H9 (cell line): Measurements from ENCODE around the gene CERK. TPM values are rescaled to one million over a fixed set of nuclear protein-coding genes. Genes with fewer than 3 reads are reported as not detected.

Experiments
- DNase-seq: peaks from one replicate; pipeline ENCODE4 v3.0.0-alpha.2; 2017
- H2AFZ ChIP-seq: one replicate; pipeline ENCODE4 v1.6.1; 2013; ENCODE audit warnings: mild to moderate bottlenecking, low read length, control low read depth, moderate library complexity
- H2AK5ac ChIP-seq: 2 replicates; pipeline ENCODE4 v1.6.1; 2013; ENCODE audit warnings: low read length, control low read depth, mixed read lengths; ENCODE audit not compliant: insufficient read length
- H2BK120ac ChIP-seq: one replicate; pipeline ENCODE4 v1.6.1; 2013; ENCODE audit warnings: low read depth, mild to moderate bottlenecking, low read length, control low read depth, inconsistent platforms; ENCODE audit not compliant: poor library complexity, severe bottlenecking
- H2BK12ac ChIP-seq: 2 replicates; pipeline ENCODE4 v1.6.1; 2013; ENCODE audit warnings: low read length, control low read depth, mixed read lengths, low read depth; ENCODE audit not compliant: insufficient read length
- H2BK15ac ChIP-seq: 2 replicates; pipeline ENCODE4 v1.6.1; 2013; ENCODE audit warnings: low read depth, low read length, control low read depth
- H2BK20ac ChIP-seq: one replicate; pipeline ENCODE4 v1.6.1; 2013; ENCODE audit warnings: low read depth, mild to moderate bottlenecking, low read length, control low read depth, inconsistent platforms; ENCODE audit not compliant: poor library complexity, severe bottlenecking
- H2BK5ac ChIP-seq: 2 replicates; pipeline ENCODE4 v1.6.1; 2013; ENCODE audit warnings: low read length, control low read depth, mixed read lengths; ENCODE audit not compliant: insufficient read length
- H3K14ac ChIP-seq: 2 replicates; pipeline ENCODE4 v1.6.1; 2013; ENCODE audit warnings: low read length, control low read depth; ENCODE audit not compliant: insufficient read depth
- H3K18ac ChIP-seq: 2 replicates; pipeline ENCODE4 v1.6.1; 2013; ENCODE audit warnings: low read depth, mild to moderate bottlenecking, mixed read lengths, low read length, control low read depth; ENCODE audit not compliant: insufficient read length
- H3K23ac ChIP-seq: 2 replicates; pipeline ENCODE4 v1.6.1; 2013; ENCODE audit warnings: low read length, control low read depth, mixed read lengths, low read depth; ENCODE audit not compliant: insufficient read length
- H3K23me2 ChIP-seq: 2 replicates; pipeline ENCODE4 v1.6.1; 2013; ENCODE audit warnings: low read depth, mild to moderate bottlenecking, mixed read lengths, low read length, control low read depth; ENCODE audit not compliant: insufficient read length, poor library complexity, severe bottlenecking
- H3K27ac ChIP-seq: 2 replicates; pipeline ENCODE4 v1.5.1; 2013; ENCODE audit warnings: low read length, control low read depth, mixed read lengths, low read depth; ENCODE audit not compliant: insufficient read length
- H3K27me3 ChIP-seq: 2 replicates; pipeline ENCODE4 v1.6.1; 2013; ENCODE audit warnings: low read length, control low read depth, inconsistent platforms; ENCODE audit not compliant: insufficient read depth
- H3K4ac ChIP-seq: 2 replicates; pipeline ENCODE4 v1.6.1; 2013; ENCODE audit warnings: low read depth, mild to moderate bottlenecking, control low read depth, inconsistent platforms, low read length, moderate library complexity
- H3K4me1 ChIP-seq: 2 replicates; pipeline ENCODE4 v1.6.1; 2013; ENCODE audit warnings: low read length, control low read depth, inconsistent platforms; ENCODE audit not compliant: insufficient read depth
- H3K4me2 ChIP-seq: 2 replicates; pipeline ENCODE4 v1.6.1; 2013; ENCODE audit warnings: low read length, control low read depth, mixed read lengths; ENCODE audit not compliant: insufficient read length, insufficient read depth
- H3K56ac ChIP-seq: 2 replicates; pipeline ENCODE4 v1.6.1; 2013; ENCODE audit warnings: low read depth, mild to moderate bottlenecking, mixed read lengths, low read length, control low read depth; ENCODE audit not compliant: insufficient read length
- H3K79me1 ChIP-seq: 2 replicates; pipeline ENCODE4 v1.6.1; 2013; ENCODE audit warnings: low read depth, mild to moderate bottlenecking, moderate library complexity, low read length, control low read depth, inconsistent platforms; ENCODE audit not compliant: insufficient read depth, poor library complexity, severe bottlenecking
- H3K79me2 ChIP-seq: 2 replicates; pipeline ENCODE4 v1.6.1; 2013; ENCODE audit warnings: low read length, control low read depth, inconsistent platforms; ENCODE audit not compliant: insufficient read depth
- H3K9ac ChIP-seq: 2 replicates; pipeline ENCODE4 v1.6.1; 2013; ENCODE audit warnings: low read length, control low read depth, mixed read lengths; ENCODE audit not compliant: insufficient read length; ENCODE audit errors: extremely low read depth
- H3K9me3 ChIP-seq: one replicate; pipeline ENCODE4 v1.6.1; 2013; ENCODE audit warnings: low read depth, low read length, inconsistent platforms; ENCODE audit not compliant: control insufficient read depth
- H3T11ph ChIP-seq: one replicate; pipeline ENCODE4 v1.6.1; 2013; ENCODE audit warnings: mild to moderate bottlenecking, low read length, control low read depth, inconsistent platforms
- H4K20me1 ChIP-seq: one replicate; pipeline ENCODE4 v1.6.1; 2013; ENCODE audit not compliant: control insufficient read depth, insufficient read length, insufficient read depth
- H4K5ac ChIP-seq: 2 replicates; pipeline ENCODE4 v1.6.1; 2013; ENCODE audit warnings: low read depth, mild to moderate bottlenecking, mixed read lengths, low read length, control low read depth; ENCODE audit not compliant: insufficient read length
- H4K8ac ChIP-seq: replicated peaks from 2 replicates; pipeline ENCODE4 v1.6.1; 2013; ENCODE audit warnings: low read length, control low read depth, mixed read lengths, low read depth; ENCODE audit not compliant: insufficient read length
- H4K91ac ChIP-seq: 2 replicates; pipeline ENCODE4 v1.6.1; 2013; ENCODE audit warnings: low read depth, mild to moderate bottlenecking, moderate library complexity, mixed read lengths, low read length, control low read depth; ENCODE audit not compliant: insufficient read length
- H3K27ac Mint-ChIP-seq, 3 experiments: 2 replicates in 2 of 3; 3 replicates in 1 of 3; pipeline ENCODE4 v1.8.0; 2020 to 2021; ENCODE audit warnings: mixed read lengths in 3 of 3, mild to moderate bottlenecking in 1 of 3, moderate library complexity in 1 of 3
- H3K27me3 Mint-ChIP-seq: 2 replicates; pipeline ENCODE4 v1.8.0; 2021; ENCODE audit warnings: low read depth, mild to moderate bottlenecking, moderate library complexity, mixed read lengths
- H3K36me3 Mint-ChIP-seq, 3 experiments: 2 replicates in 2 of 3; 3 replicates in 1 of 3; pipeline ENCODE4 v1.8.0; 2020 to 2021; ENCODE audit warnings: low read depth in 3 of 3, mixed read lengths in 3 of 3; ENCODE audit not compliant: insufficient read depth in 1 of 3
- H3K4me1 Mint-ChIP-seq, 2 experiments: 2 replicates each; pipeline ENCODE4 v1.8.0; 2020; ENCODE audit warnings: mixed read lengths in 2 of 2
- H3K4me3 Mint-ChIP-seq, 2 experiments: 2 replicates in 1 of 2; 3 replicates in 1 of 2; pipeline ENCODE4 v1.8.0; 2020 to 2021; ENCODE audit warnings: mild to moderate bottlenecking in 2 of 2, mixed read lengths in 2 of 2, moderate library complexity in 1 of 2
- H3K9me3 Mint-ChIP-seq, 2 experiments: 2 replicates in 1 of 2; 3 replicates in 1 of 2; pipeline ENCODE4 v1.8.0; 2020; ENCODE audit warnings: mild to moderate bottlenecking in 2 of 2, mixed read lengths in 2 of 2, moderate library complexity in 1 of 2
- WGBS: extraction: QIAGEN DNeasy Blood & Tissue Kit; methylation state at CpG from one replicate; pipeline ENCODE4 v1.1.7; 2013; ENCODE audit warnings: missing lambda C conversion rate, low lambda C conversion rate, mixed read lengths; ENCODE audit not compliant: insufficient read length; ENCODE audit errors: extremely low coverage; 5-methylcytosine and 5-hydroxymethylcytosine counted together
- total RNA-seq: library from RNA; stranded (reverse); gene quantifications from 2 replicates; pipeline ENCODE4 v1.2.1, GENCODE V29; 2021
- TF ChIP-seq, protein P1 (sequence below): fragments of 200-600 bp; sonication (generic); conservative IDR thresholded peaks from 3 replicates; pipeline ENCODE4 v1.8.0; 2021; ENCODE audit warnings: antibody characterized with exemption, mild to moderate bottlenecking

The CERK gene
- total RNA-seq, 1 experiment from 2014 or later, result 47.1 TPM

DNA sequence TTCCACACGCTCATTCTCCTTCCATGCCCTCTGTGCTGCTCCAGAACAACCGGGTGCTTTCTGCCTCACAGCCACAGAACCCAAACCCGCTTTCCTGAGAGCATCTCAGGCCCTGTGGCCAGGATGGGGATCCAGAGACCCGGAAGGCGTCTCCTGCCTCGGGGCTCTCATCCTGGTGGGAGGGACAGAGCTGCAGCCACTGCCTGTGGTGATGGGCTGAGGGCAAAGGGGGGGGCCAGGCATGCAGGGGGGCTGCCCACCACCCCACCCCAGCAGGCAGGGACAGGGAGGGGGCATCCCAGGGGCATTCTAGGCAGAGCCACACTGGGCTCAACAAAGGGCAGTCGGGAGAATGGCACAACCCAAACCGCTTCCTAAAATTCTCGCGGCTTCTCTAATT is 41.4 kb downstream of the CERK start:
- H3K27ac Mint-ChIP-seq, result peak overlapping the region in 1 of 3 experiments; percentile 39; a peak in 1 of 7 replicates

More for the DNA sequence above, 41.4 kb downstream of the CERK start:
- Mint-ChIP-seq H3K36me3 (peaks cover 17 to 54% (median 46%) of the 10 kb centered on the region in 3 experiments; a peak in 6 of 7 replicates), H3K4me3 (no peak overlapping the region), H3K27me3 (no peaks in the 10 kb centered on the region; the same call in 1 of the 2 replicates), H3K9me3 (no peaks in the 10 kb centered on the region), H3K4me1 (peaks cover 0 to 4% of the 10 kb centered on the region in 2 experiments; a peak in 2 of 4 replicates)
- Histone ChIP-seq H3K27me3 (no peaks in the 10 kb centered on the region), H2AK5ac (no peak overlapping the region), H4K91ac (no peak overlapping the region), H3K56ac (no peak overlapping the region), H2BK15ac (no peak overlapping the region), H3K23ac (no peak overlapping the region), H3K14ac (no peak overlapping the region), H3K79me2 (no peaks in the 10 kb centered on the region), H3K79me1 (no peaks in the 10 kb centered on the region), H4K5ac (no peak overlapping the region), H4K8ac (no peak overlapping the region), H3K4me2 (no peak overlapping the region), H2BK5ac (no peak overlapping the region), H3T11ph (no peak overlapping the region), H3K9me3 (no peaks in the 10 kb centered on the region), H2BK12ac (no peak overlapping the region), H3K18ac (no peak overlapping the region), H4K20me1 (no peaks in the 10 kb centered on the region), H3K27ac (no peak overlapping the region), H3K9ac (no peak overlapping the region), H3K4me1 (no peaks in the 10 kb centered on the region), H2BK120ac (no peak overlapping the region), H3K23me2 (no peaks in the 10 kb centered on the region), H2AFZ (no peak overlapping the region), H3K4ac (no peak overlapping the region), H2BK20ac (no peak overlapping the region)
- no peak for DNase-seq
- TF ChIP-seq, protein P1, sequence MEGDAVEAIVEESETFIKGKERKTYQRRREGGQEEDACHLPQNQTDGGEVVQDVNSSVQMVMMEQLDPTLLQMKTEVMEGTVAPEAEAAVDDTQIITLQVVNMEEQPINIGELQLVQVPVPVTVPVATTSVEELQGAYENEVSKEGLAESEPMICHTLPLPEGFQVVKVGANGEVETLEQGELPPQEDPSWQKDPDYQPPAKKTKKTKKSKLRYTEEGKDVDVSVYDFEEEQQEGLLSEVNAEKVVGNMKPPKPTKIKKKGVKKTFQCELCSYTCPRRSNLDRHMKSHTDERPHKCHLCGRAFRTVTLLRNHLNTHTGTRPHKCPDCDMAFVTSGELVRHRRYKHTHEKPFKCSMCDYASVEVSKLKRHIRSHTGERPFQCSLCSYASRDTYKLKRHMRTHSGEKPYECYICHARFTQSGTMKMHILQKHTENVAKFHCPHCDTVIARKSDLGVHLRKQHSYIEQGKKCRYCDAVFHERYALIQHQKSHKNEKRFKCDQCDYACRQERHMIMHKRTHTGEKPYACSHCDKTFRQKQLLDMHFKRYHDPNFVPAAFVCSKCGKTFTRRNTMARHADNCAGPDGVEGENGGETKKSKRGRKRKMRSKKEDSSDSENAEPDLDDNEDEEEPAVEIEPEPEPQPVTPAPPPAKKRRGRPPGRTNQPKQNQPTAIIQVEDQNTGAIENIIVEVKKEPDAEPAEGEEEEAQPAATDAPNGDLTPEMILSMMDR, result no peak
- no CpG with 5 or more reads among the region's 10 CpGs for WGBS
